H9 (cell line): ENCODE measurements around the gene FADS1. TPM values are rescaled to one million over a fixed set of nuclear protein-coding genes. Genes with fewer than 3 reads are reported as not detected.

ENCODE experiments used
- DNase-seq: peaks from one replicate; pipeline ENCODE4 v3.0.0-alpha.2; 2017
- H2AFZ ChIP-seq: one replicate; pipeline ENCODE4 v1.6.1; 2013; ENCODE audit warnings: mild to moderate bottlenecking, low read length, control low read depth, moderate library complexity
- H2AK5ac ChIP-seq: 2 replicates; pipeline ENCODE4 v1.6.1; 2013; ENCODE audit warnings: low read length, control low read depth, mixed read lengths; ENCODE audit not compliant: insufficient read length
- H2BK120ac ChIP-seq: one replicate; pipeline ENCODE4 v1.6.1; 2013; ENCODE audit warnings: low read depth, mild to moderate bottlenecking, low read length, control low read depth, inconsistent platforms; ENCODE audit not compliant: poor library complexity, severe bottlenecking
- H2BK12ac ChIP-seq: 2 replicates; pipeline ENCODE4 v1.6.1; 2013; ENCODE audit warnings: low read length, control low read depth, mixed read lengths, low read depth; ENCODE audit not compliant: insufficient read length
- H2BK15ac ChIP-seq: 2 replicates; pipeline ENCODE4 v1.6.1; 2013; ENCODE audit warnings: low read depth, low read length, control low read depth
- H2BK20ac ChIP-seq: one replicate; pipeline ENCODE4 v1.6.1; 2013; ENCODE audit warnings: low read depth, mild to moderate bottlenecking, low read length, control low read depth, inconsistent platforms; ENCODE audit not compliant: poor library complexity, severe bottlenecking
- H2BK5ac ChIP-seq: 2 replicates; pipeline ENCODE4 v1.6.1; 2013; ENCODE audit warnings: low read length, control low read depth, mixed read lengths; ENCODE audit not compliant: insufficient read length
- H3K14ac ChIP-seq: 2 replicates; pipeline ENCODE4 v1.6.1; 2013; ENCODE audit warnings: low read length, control low read depth; ENCODE audit not compliant: insufficient read depth
- H3K18ac ChIP-seq: 2 replicates; pipeline ENCODE4 v1.6.1; 2013; ENCODE audit warnings: low read depth, mild to moderate bottlenecking, mixed read lengths, low read length, control low read depth; ENCODE audit not compliant: insufficient read length
- H3K23ac ChIP-seq: 2 replicates; pipeline ENCODE4 v1.6.1; 2013; ENCODE audit warnings: low read length, control low read depth, mixed read lengths, low read depth; ENCODE audit not compliant: insufficient read length
- H3K23me2 ChIP-seq: 2 replicates; pipeline ENCODE4 v1.6.1; 2013; ENCODE audit warnings: low read depth, mild to moderate bottlenecking, mixed read lengths, low read length, control low read depth; ENCODE audit not compliant: insufficient read length, poor library complexity, severe bottlenecking
- H3K27ac ChIP-seq: 2 replicates; pipeline ENCODE4 v1.5.1; 2013; ENCODE audit warnings: low read length, control low read depth, mixed read lengths, low read depth; ENCODE audit not compliant: insufficient read length
- H3K27me3 ChIP-seq: 2 replicates; pipeline ENCODE4 v1.6.1; 2013; ENCODE audit warnings: low read length, control low read depth, inconsistent platforms; ENCODE audit not compliant: insufficient read depth
- H3K4ac ChIP-seq: 2 replicates; pipeline ENCODE4 v1.6.1; 2013; ENCODE audit warnings: low read depth, mild to moderate bottlenecking, control low read depth, inconsistent platforms, low read length, moderate library complexity
- H3K4me1 ChIP-seq: 2 replicates; pipeline ENCODE4 v1.6.1; 2013; ENCODE audit warnings: low read length, control low read depth, inconsistent platforms; ENCODE audit not compliant: insufficient read depth
- H3K4me2 ChIP-seq: 2 replicates; pipeline ENCODE4 v1.6.1; 2013; ENCODE audit warnings: low read length, control low read depth, mixed read lengths; ENCODE audit not compliant: insufficient read length, insufficient read depth
- H3K56ac ChIP-seq: 2 replicates; pipeline ENCODE4 v1.6.1; 2013; ENCODE audit warnings: low read depth, mild to moderate bottlenecking, mixed read lengths, low read length, control low read depth; ENCODE audit not compliant: insufficient read length
- H3K79me1 ChIP-seq: 2 replicates; pipeline ENCODE4 v1.6.1; 2013; ENCODE audit warnings: low read depth, mild to moderate bottlenecking, moderate library complexity, low read length, control low read depth, inconsistent platforms; ENCODE audit not compliant: insufficient read depth, poor library complexity, severe bottlenecking
- H3K79me2 ChIP-seq: 2 replicates; pipeline ENCODE4 v1.6.1; 2013; ENCODE audit warnings: low read length, control low read depth, inconsistent platforms; ENCODE audit not compliant: insufficient read depth
- H3K9ac ChIP-seq: 2 replicates; pipeline ENCODE4 v1.6.1; 2013; ENCODE audit warnings: low read length, control low read depth, mixed read lengths; ENCODE audit not compliant: insufficient read length; ENCODE audit errors: extremely low read depth
- H3K9me3 ChIP-seq: one replicate; pipeline ENCODE4 v1.6.1; 2013; ENCODE audit warnings: low read depth, low read length, inconsistent platforms; ENCODE audit not compliant: control insufficient read depth
- H3T11ph ChIP-seq: one replicate; pipeline ENCODE4 v1.6.1; 2013; ENCODE audit warnings: mild to moderate bottlenecking, low read length, control low read depth, inconsistent platforms
- H4K20me1 ChIP-seq: one replicate; pipeline ENCODE4 v1.6.1; 2013; ENCODE audit not compliant: control insufficient read depth, insufficient read length, insufficient read depth
- H4K5ac ChIP-seq: 2 replicates; pipeline ENCODE4 v1.6.1; 2013; ENCODE audit warnings: low read depth, mild to moderate bottlenecking, mixed read lengths, low read length, control low read depth; ENCODE audit not compliant: insufficient read length
- H4K8ac ChIP-seq: replicated peaks from 2 replicates; pipeline ENCODE4 v1.6.1; 2013; ENCODE audit warnings: low read length, control low read depth, mixed read lengths, low read depth; ENCODE audit not compliant: insufficient read length
- H4K91ac ChIP-seq: 2 replicates; pipeline ENCODE4 v1.6.1; 2013; ENCODE audit warnings: low read depth, mild to moderate bottlenecking, moderate library complexity, mixed read lengths, low read length, control low read depth; ENCODE audit not compliant: insufficient read length
- H3K27ac Mint-ChIP-seq, 3 experiments: 2 replicates in 2 of 3; 3 replicates in 1 of 3; pipeline ENCODE4 v1.8.0; 2020 to 2021; ENCODE audit warnings: mixed read lengths in 3 of 3, mild to moderate bottlenecking in 1 of 3, moderate library complexity in 1 of 3
- H3K27me3 Mint-ChIP-seq: 2 replicates; pipeline ENCODE4 v1.8.0; 2021; ENCODE audit warnings: low read depth, mild to moderate bottlenecking, moderate library complexity, mixed read lengths
- H3K36me3 Mint-ChIP-seq, 3 experiments: 2 replicates in 2 of 3; 3 replicates in 1 of 3; pipeline ENCODE4 v1.8.0; 2020 to 2021; ENCODE audit warnings: low read depth in 3 of 3, mixed read lengths in 3 of 3; ENCODE audit not compliant: insufficient read depth in 1 of 3
- H3K4me1 Mint-ChIP-seq, 2 experiments: 2 replicates each; pipeline ENCODE4 v1.8.0; 2020; ENCODE audit warnings: mixed read lengths in 2 of 2
- H3K4me3 Mint-ChIP-seq, 2 experiments: 2 replicates in 1 of 2; 3 replicates in 1 of 2; pipeline ENCODE4 v1.8.0; 2020 to 2021; ENCODE audit warnings: mild to moderate bottlenecking in 2 of 2, mixed read lengths in 2 of 2, moderate library complexity in 1 of 2
- H3K9me3 Mint-ChIP-seq, 2 experiments: 2 replicates in 1 of 2; 3 replicates in 1 of 2; pipeline ENCODE4 v1.8.0; 2020; ENCODE audit warnings: mild to moderate bottlenecking in 2 of 2, mixed read lengths in 2 of 2, moderate library complexity in 1 of 2
- CTCF ChIP-seq: fragments of 200-600 bp; sonication (generic); conservative IDR thresholded peaks from 3 replicates; pipeline ENCODE4 v1.8.0; 2021; ENCODE audit warnings: antibody characterized with exemption, mild to moderate bottlenecking
- WGBS: extraction: QIAGEN DNeasy Blood & Tissue Kit; methylation state at CpG from one replicate; pipeline ENCODE4 v1.1.7; 2013; ENCODE audit warnings: missing lambda C conversion rate, low lambda C conversion rate, mixed read lengths; ENCODE audit not compliant: insufficient read length; ENCODE audit errors: extremely low coverage; 5-methylcytosine and 5-hydroxymethylcytosine counted together
- total RNA-seq: library from RNA; stranded (reverse); gene quantifications from 2 replicates; pipeline ENCODE4 v1.2.1, GENCODE V29; 2021

Gene FADS1
- total RNA-seq, 1 experiment from 2014 or later, result 125 TPM

- H3K23ac ChIP-seq, result no peak overlapping the region
- no peak for DNase-seq
- no peak overlapping the region for H2BK20ac ChIP-seq
- H4K5ac ChIP-seq, result no peak overlapping the region
- Mint-ChIP-seq H3K4me1 (peaks cover 16 to 18% of the 10 kb centered on the region in 2 experiments), H3K4me3 (no peak overlapping the region), H3K27ac (peak overlapping the region; percentile 79 to 92 (median 91); a peak in 5 of 7 replicates), H3K36me3 (peaks cover 54 to 79% (median 76%) of the 10 kb centered on the region in 3 experiments), H3K27me3 (no peaks in the 10 kb centered on the region), H3K9me3 (no peaks in the 10 kb centered on the region)
- H2BK120ac ChIP-seq, result no peak overlapping the region
- no peaks in the 10 kb centered on the region for H3K9me3 ChIP-seq
- no peak overlapping the region for H3K9ac ChIP-seq
- no peak overlapping the region for H2BK15ac ChIP-seq
- H4K20me1 ChIP-seq, result peaks cover 3% of the 10 kb centered on the region
- H2BK12ac ChIP-seq, result no peak overlapping the region
- H3K14ac ChIP-seq, result no peak overlapping the region
- no peak overlapping the region for H3K27ac ChIP-seq
- H3K4me1 ChIP-seq, result peaks cover 3% of the 10 kb centered on the region; the same call in 1 of the 2 replicates
- no peak overlapping the region for H4K8ac ChIP-seq
- no peak overlapping the region for H3K56ac ChIP-seq
- no peak overlapping the region for H3K4me2 ChIP-seq
- no peaks in the 10 kb centered on the region for H3K23me2 ChIP-seq
- H3T11ph ChIP-seq, result no peak overlapping the region
- no peak overlapping the region for H2BK5ac ChIP-seq
- H3K4ac ChIP-seq, result no peak overlapping the region
- no peak overlapping the region for H4K91ac ChIP-seq
- no peaks in the 10 kb centered on the region; the same call in 1 of the 2 replicates for H3K79me2 ChIP-seq
- TF ChIP-seq CTCF, result no peak
- no peak overlapping the region for H2AFZ ChIP-seq
- H3K79me1 ChIP-seq, result peaks cover 2% of the 10 kb centered on the region
- no peaks in the 10 kb centered on the region for H3K27me3 ChIP-seq
- WGBS, result no CpG with 5 or more reads among the region's 10 CpGs
- no peak overlapping the region for H3K18ac ChIP-seq
- no peak overlapping the region for H2AK5ac ChIP-seq
These were observed 22.1 kb upstream of the FADS1 start for GRCh38 chr11:61838921-61839320.
